ENCODE data around the gene NCOA7.
A peak's percentile ranks its signal among the peaks of the same experiment; 100 is the strongest.

NCOA7 gene

DNA sequence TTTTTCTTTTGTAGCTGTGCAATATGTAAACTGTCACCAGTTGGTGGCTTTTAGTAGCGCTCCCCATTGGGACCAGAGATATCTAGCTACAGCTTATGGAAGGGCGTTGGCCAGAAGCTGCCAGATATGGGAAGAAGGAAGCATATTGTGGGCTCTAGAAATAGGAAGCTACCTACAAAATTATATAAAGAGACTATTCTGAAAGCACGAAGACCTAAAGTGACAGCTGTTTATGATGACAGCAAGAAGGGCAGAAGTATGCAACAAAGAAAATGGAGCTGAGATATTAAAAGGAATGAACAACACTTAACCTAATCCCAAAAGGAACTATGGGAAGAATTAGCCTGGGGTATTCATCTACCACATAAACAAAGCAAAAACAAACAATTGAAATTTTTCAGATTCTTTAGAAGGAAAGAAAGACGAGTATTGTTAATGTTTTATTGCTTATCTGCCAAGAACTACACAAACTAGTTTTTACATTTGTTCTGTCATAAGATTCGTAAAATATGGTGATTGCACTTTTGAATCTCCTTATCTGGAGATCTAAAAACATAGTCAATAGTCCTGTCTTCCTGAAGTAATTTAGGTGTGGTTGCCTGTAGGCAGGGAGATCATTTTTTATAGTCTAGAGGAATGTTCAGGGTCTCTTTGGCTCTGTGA lies 81.6 kb downstream of the NCOA7 start:
- no peak overlapping the region for H3K4me3 ChIP-seq (ENCODE audit: low read depth, low read length)
- TF ChIP-seq, protein P1, sequence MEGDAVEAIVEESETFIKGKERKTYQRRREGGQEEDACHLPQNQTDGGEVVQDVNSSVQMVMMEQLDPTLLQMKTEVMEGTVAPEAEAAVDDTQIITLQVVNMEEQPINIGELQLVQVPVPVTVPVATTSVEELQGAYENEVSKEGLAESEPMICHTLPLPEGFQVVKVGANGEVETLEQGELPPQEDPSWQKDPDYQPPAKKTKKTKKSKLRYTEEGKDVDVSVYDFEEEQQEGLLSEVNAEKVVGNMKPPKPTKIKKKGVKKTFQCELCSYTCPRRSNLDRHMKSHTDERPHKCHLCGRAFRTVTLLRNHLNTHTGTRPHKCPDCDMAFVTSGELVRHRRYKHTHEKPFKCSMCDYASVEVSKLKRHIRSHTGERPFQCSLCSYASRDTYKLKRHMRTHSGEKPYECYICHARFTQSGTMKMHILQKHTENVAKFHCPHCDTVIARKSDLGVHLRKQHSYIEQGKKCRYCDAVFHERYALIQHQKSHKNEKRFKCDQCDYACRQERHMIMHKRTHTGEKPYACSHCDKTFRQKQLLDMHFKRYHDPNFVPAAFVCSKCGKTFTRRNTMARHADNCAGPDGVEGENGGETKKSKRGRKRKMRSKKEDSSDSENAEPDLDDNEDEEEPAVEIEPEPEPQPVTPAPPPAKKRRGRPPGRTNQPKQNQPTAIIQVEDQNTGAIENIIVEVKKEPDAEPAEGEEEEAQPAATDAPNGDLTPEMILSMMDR (IDR thresholded peaks at IDR 0.05; ENCODE audit: low read depth, low read length), result no peak

DNA sequence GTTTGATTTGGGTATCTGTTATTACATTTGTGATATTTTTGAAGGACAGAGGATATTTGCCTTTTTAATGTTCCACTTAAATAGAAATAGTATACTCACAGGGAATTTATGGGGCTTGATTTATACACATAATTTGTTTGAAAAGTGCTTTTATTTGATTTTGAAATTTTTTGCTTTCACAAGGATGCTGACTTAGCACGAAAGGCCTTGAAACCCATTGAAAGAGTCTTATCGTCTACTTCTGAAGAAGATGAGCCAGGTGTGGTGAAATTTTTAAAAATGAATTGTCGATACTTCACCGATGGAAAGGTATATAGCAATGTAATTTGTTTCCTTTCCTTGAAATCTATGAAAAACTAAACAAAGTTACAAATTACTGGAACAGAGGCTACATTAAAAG lies 91.5 kb downstream of the NCOA7 start:
- TF ChIP-seq, protein P1 (IDR thresholded peaks at IDR 0.05; ENCODE audit: low read depth, low read length), result no peak
- H3K4me3 ChIP-seq (ENCODE audit: low read depth, low read length), result no peak overlapping the region

DNA sequence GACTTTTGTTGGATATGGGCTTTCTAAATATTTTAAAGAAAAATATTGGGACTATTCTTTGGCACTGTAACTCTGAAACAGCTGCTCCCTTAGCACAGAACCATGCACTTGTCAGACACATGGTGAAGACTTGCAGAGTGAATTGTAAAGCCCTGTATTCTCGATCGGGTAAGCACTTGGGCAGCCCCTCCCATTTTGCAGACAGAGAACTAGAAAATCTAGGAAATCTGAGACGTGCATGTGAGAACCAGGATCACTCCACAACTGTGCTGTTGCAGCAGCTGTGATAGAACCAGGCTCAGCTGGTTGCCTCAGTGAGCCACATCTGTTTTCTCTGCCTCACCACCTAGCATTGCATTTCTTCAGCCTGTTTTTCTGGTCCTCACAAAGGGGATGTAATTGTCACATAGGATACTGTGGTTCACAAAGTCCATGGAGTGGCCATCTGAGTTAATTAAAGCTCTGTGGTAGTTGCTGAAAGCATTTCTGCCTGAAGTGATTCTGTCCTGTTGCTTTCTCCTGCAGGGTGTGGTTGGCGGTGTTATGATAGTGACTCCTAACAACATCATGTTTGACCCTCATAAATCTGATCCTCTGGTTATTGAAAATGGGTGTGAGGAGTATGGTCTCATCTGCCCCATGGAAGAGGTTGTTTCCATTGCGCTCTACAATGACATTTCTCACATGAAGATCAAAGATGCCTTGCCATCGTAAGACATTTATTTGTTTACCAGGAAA lies 94.0 kb downstream of the NCOA7 start:
- TF ChIP-seq, protein P1 (IDR thresholded peaks at IDR 0.05; ENCODE audit: low read depth, low read length), result no peak
- no peak overlapping the region for H3K4me3 ChIP-seq (ENCODE audit: low read depth, low read length)

DNA sequence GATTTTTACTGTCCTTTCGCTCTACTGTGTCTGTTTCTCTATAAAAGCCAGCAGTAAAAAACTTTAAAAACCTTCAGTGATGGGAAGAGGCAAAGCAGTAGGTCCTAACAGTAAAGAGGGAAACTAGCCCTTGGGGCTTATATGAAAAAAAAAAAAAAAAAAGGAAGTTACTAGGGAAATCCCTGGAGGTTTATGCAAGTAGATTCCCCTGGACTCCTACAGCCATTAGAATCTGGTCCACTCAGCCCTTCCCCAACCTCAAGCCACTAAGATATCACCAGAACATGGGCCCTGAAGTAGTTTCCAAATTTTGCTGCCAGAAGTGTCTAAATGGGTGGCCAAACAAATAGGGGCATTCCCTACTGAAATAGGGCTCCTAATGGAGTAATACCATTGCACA lies 95.3 kb downstream of the NCOA7 start:
- TF ChIP-seq, protein P1 (IDR thresholded peaks at IDR 0.05; ENCODE audit: low read depth, low read length), result no peak
- H3K4me3 ChIP-seq (ENCODE audit: low read depth, low read length), result no peak overlapping the region

DNA sequence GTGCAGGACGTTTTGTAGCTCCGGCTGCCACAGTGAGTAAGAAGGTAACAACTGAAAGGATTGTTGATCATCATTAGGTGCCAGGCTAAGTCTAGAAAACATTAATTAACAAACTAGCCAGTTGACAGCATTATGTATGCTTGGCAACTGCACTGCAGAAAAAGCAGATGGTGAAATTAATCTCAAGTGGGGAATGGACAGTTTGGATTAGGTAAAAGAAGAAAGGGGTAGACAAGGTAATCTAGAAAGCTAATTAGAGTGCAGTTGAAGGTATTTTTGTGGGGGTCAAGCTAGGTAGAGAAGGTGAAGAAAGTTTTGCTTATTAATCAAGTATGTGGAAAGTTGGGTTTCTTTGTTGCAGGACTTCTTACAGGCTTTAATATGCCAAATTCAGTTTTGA lies 96.2 kb downstream of the NCOA7 start:
- TF ChIP-seq, protein P1 (IDR thresholded peaks at IDR 0.05; ENCODE audit: low read depth, low read length), result no peak
- no peak overlapping the region for H3K4me3 ChIP-seq (ENCODE audit: low read depth, low read length)

DNA sequence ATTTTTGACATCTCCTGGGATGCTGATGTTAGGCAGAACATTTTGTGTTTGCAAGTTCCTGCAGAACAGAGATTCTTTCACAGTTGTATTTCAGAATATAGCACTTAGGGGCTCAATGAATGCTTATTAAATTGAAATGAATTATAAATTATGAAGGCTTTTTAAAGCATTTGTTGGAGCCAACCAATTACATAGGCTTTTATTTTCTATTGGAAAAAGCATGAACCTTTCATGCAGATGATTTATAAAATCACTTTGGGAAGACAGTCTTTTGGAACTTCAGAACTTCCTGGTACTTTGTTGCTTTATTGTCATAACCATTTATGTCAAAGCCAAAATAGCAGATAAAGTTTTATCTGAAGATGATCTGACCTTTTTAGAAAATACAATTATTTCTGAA lies 96.6 kb downstream of the NCOA7 start:
- TF ChIP-seq, protein P1 (IDR thresholded peaks at IDR 0.05; ENCODE audit: low read depth, low read length), result no peak
- H3K4me3 ChIP-seq (ENCODE audit: low read depth, low read length), result no peak overlapping the region

DNA sequence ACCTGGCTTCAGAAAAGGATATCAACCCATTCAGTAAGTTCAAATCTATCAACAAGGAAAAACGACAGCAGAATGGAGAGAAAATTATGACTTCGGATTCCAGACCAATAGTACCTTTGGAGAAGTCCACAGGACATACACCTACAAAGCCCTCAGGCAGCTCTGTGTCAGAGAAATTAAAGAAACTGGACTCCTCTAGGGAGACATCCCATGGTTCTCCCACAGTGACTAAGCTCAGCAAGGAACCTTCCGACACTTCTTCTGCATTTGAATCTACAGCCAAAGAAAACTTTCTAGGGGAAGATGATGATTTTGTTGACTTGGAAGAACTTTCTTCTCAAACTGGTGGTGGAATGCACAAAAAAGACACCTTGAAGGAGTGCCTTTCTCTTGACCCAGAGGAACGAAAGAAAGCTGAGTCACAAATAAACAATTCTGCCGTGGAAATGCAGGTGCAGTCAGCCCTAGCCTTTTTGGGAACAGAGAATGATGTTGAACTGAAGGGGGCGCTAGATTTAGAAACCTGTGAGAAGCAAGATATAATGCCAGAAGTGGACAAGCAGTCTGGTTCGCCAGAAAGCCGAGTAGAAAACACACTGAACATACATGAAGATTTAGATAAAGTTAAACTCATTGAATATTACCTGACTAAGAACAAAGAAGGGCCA lies 98.4 kb downstream of the NCOA7 start:
- TF ChIP-seq, protein P1 (IDR thresholded peaks at IDR 0.05; ENCODE audit: low read depth, low read length), result 0 out of 2 replicates have a peak, but pooled peaks have one; percentile 8

More for the DNA sequence above, 98.4 kb downstream of the NCOA7 start:
- no peak overlapping the region for H3K4me3 ChIP-seq (ENCODE audit: low read depth, low read length)

Data from WI38 (cell line).